GM18873 (cell line): ENCODE measurements around the gene TFF1.

Source experiments
- ATAC-seq: cut with Tn5 transposase; IDR thresholded peaks from one replicate; pipeline ENCODE4 v1.9.1; 2021; ENCODE audit warnings: mild to moderate bottlenecking, moderate library complexity, moderate number of reproducible peaks; ENCODE audit not compliant: unreplicated experiment, low FRiP score

Gene TFF1

DNA sequence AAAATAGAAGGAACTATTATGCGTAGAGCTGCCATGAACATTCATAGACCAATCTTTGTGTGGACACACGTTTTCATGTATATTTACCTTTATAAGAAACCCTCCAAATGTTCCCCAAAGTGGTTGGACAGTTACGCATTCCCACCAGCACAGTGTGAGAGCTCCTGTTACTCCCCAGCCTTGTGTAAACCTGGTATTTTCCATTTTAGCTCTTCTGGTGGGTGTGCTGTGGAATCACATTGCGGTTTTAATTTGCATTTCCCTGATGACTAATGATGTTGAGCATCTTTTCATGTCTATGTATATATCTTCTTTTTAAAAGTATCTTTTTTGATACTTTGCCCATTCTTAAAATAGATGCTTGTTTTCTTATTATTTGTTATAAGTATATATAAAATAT, 34.2 kb upstream of the TFF1 start:
- no peak for ATAC-seq

DNA sequence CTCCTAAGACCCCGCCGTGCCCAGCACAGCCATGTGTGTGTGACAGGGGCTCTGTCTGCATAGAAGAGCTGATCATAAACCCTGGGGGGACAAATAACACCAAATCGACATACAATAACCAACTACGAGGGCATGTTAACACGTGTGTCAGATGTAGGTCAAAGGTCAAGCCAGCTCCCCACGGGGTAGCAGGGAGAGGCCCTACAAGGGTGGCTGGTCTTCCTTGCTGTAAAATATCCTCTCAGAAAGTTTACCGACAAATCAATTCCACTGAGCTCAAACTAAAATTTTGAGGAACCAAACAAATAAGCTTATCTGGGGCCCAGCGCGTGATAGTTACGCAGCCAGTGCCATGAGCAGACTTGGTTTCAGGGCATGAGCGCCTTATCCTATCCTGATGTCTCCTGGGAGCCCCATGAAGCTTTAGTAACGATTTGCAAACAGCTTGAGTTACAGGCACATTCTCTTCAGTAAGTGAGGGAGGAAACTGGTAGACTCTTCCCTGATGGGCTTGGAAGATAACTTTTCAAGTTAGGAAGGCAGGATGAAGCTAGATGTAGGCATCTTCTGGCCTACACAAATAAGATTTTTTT, 32.2 kb upstream of the TFF1 start:
- no peak for ATAC-seq

DNA sequence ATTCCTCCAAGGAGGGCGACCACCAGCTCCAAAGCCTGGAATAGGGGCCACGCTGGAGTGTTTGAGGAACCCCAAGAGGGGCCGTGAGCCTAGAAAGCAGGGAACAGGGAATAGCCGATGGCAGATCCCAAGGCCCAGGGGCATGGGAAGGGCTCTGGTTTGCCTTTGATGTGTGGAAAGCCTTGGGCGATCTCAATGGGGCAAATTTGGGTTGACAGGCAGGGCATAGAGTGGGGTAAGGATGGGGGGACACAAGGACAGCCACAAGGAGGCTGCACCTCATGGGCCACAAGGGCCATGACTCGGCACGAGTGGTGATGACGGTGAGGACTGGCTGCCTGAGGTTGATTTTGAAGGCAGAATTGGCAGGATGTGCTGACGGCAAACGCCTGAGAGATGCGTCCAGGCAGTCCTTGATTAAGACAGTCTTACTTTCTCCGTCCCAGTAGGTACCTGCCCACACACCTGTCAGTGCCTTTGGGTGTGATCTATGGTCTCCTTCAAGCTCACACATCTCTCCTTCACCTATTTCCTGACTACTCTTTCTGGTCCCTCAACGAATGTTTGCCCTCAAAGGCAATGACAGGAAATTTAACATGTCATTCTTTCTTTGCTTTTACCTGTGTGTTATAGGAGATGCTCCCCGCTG, 31.5 kb upstream of the TFF1 start:
- ATAC-seq = no peak

DNA sequence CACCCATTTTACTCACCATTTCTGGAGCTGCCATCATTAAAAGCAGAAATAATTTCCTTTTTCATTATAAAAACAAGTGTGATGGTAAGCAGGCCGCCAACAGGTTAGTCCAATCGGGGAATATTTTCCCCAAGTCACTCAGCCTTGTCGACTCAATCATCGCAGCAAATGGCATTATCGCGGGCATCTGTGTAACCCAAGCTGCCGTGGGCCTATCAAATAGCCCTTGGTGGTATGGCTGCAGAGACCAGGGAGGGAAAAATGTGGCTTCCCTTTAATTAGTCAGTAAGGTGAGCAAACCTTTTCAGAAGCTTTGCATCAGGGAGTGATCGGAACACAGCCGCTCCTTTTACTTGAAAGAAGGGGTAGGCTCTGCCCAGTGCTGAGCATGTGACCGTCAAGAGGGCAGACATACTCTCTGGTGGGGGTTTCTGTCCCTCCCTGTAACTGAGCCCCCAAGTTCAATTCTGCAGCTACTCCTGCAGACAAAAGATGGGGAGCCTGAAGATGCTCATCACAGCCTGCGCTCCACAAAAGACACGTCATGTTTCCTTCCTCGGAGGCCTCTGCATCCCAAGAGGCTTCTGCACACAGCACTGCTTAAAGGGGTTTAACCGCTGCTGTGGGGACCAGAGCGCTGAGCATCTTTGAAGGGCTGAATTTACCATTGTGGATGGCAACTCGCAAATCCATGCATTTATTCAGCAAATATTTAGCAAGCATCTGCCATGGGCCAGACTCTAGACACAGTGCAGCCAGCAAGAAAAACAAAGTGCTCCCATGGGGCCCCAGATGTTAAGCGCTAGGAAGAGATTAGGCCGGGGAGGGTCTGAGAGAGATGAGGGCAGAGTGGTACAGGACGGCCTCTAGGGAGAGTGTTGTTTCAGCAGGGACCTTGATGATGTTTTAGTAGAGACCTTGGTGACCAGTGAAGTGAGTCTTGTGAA, 30.7 kb upstream of the TFF1 start:
- ATAC-seq = no peak

DNA sequence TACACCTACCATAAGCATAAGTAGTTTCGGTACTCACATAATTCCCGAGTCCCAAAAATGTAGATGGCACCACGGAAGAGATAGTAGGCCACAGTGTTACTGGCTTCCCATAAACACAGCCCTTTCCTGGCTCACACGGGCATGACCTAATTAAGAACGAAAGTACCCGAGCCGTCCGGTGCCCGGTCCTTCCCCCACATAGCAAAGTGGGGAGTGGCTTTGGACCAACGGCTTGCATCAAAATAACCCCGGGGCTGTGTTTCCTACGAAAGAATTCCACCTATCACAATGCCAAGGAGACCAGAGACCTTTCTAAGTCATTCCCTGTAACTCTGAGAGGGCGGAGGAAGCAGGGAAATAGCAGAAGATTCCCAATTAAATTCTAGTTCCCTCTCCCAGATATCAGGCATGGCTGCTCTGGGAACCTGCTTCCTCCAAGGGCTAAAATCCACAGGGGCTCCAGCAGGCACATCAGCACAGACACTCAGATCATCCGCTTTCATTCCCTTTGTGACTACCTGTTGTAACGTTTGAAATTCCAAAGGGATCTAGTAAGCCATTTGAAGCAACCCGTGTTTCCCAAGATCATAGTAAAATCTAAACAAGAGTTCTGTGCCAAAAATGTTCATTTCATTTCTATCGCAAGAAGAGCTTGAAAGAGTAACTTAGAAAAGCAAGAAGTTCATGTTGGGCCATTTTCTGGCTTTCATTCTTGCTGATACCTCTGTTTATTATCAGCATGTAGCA, 29.7 kb upstream of the TFF1 start, which contains the start of gene TMPRSS3:
TMPRSS3 (minus strand) TSS at position 148 of the 747 bp plus-strand sequence. CDS start 635 bp downstream, outside the sequence.
- no peak for ATAC-seq

DNA sequence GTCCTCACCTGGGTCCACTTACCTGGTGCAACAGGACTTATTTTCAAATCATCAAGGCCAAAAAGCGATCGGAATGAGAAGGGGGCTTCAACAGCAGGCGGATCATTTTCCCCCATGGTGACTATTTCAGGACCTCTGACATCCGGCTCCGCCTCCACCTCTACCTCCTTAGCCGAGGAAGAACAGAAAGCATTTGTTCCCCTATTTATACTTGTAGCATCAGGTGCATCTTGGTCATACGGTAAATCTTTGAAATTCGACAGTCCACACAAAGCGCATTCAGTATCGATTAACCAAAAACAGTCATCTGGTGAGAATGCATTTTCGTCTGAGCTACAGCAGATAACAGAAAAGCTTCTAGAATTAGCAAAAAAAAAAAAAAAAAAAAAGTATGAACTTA, 29.0 kb upstream of the TFF1 start:
- no peak for ATAC-seq

DNA sequence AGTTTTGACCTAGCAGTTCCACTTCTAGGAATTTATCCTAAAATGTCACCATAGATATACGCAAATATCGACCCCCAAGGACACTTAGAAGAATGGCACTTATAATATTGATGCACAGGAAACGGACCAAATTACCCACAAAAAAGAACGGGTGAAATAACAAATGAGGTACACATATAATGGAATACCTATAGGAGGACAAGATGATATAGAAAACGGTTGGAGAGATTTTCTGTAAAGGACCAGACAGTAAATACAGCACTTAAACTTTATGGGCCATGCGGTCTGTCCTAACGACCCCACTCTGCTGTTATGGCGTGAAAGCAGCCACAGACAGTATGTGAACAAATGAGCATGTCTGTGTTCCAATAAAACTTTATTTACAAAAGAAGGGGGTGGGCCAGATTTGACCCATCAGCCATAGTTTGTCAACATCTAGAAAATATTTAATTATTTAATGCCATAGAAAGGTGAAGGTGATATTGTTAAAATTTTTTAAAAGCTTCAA, 27.2 kb upstream of the TFF1 start:
- ATAC-seq = no peak

DNA sequence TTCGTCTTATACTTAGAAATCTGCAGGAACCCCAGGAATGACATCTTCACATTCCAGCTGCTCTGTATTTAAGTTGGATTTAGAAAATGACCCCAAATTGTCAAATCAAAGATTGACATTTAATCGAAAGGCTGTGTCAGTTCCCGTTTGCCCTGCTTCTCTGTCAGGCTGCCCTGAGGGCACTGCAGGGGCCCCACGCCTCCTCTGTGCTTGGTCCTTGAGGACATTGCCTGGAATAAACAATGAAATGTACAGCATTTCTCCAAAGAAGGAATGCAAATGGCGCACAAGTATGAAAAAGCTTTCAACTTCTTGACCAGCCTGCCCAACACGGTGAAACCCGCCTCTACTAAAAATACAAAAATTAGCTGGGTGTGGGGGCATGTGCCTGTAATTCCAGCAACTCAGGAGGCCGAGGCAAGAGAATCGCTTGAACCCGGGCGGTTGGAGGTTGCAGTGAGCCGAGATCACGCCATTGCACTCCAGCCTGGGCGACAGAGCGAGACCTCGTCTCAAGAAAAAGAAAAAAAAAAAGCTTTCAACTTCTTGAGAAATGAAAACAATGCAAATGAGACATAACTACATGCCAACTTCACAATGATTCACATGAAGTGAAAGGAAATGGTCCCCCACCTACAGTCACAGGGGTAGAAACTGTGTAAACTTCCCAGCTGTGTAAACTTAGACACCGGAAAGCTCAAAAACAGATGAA, 26.6 kb upstream of the TFF1 start:
- ATAC-seq = peak; percentile 71

DNA sequence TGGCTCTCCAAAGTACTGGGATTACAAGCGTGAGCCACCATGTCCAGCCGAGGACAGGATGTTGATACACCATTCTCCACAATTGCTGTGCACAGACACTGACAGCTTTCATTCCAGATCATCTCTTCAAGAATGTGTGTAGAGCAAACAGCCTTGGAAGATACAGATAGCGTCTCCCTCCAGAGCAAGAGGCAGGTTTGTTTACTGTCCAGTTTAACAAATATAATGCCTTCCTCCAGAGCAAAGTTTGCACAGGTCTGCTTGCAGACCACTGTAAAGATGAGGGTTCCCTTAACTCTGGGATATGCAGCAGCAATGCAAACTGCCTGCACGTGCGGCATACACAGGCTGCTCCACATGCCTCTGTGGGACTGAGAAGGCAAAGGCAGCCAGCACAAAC, 25.0 kb upstream of the TFF1 start:
- no peak for ATAC-seq

DNA sequence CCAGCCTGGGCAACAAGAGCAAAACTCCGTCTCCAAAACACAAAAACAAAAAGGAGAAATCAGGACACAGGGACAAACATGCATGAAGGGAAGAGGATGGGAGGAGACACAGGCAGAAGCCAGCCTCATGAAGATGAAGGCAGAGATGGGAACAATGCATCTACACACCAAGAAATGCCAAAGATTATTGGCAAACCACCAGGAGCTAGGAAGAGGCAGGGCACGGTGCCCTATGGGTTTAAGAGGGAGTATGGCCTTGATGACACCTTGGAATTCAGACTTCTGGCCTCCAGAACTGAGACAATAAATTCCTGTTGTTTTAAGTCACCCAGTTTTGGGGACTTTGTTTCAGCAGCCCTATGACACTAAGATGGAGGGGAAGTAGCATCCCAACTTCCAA, 24.4 kb upstream of the TFF1 start:
- ATAC-seq = no peak

DNA sequence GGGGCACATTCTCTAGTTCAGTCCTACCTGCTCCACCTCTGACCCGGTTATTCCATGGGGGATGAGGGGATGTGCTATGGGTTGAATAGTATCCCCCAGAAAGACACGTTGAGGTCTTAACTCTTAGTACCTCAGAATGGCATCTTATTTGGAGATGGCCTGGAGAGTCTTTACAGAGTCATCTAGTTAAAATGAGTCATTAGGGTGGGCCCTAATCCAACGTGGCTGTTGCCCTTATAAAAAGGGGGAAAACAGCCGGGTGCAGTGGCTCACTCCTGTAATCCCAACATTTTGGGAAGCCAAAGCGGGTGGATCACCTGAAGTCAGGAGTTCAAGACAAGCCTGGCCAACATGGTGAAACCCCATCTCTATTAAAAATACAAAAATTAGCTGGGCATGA, 23.9 kb upstream of the TFF1 start:
- ATAC-seq = no peak

DNA sequence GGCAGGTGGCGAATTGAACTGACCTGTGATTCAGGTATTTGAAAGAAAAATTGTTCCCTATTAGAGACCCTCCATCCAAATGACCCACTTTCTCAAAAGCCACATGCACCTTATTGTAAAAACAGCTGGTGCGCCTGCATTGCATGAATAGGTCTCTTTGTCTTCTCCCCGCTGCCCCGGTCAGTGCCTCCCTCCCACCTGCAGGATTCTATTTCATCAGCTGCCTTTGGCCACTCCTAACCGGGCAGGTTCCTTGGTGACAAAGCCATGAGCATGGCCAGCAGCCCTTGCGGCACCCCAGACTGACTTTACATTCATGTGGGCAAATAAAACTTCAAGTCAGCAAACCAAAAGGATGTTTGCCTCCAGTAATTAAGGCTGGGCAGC, 23.1 kb upstream of the TFF1 start:
- ATAC-seq = no peak

DNA sequence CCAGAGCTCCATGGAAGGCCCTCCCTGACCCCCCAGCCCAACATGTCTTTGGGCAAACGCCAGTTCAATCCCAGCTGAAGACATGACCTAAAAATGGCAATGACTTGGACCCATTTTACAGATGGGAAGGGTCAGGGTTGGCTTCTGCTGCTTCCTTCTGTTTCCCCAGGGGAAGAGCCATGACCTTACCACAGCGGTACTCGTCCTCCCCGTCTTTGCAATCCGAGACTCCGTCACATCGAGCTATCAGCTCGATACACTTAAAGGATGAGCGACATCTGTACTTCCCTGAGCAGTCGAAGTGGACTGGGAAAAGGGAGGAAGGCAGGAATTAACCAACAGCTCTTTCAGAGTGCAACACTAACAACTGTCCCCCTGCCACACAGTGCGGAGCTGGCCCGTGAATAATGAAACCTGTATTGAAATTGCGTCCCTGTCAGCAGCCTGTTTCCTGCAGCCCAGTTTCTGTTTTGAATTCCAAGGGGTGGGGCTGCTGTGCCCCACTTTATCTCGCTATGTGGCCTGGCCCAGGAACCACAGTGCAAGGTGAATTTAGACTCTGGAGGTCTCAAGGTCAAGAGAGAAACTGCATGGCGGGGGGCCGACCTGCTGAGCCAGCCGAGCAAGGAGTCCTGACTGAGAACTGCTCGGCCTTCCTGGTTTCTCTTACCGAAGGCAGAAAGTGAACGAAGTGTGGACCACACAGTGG, 22.6 kb upstream of the TFF1 start:
- ATAC-seq = no peak

DNA sequence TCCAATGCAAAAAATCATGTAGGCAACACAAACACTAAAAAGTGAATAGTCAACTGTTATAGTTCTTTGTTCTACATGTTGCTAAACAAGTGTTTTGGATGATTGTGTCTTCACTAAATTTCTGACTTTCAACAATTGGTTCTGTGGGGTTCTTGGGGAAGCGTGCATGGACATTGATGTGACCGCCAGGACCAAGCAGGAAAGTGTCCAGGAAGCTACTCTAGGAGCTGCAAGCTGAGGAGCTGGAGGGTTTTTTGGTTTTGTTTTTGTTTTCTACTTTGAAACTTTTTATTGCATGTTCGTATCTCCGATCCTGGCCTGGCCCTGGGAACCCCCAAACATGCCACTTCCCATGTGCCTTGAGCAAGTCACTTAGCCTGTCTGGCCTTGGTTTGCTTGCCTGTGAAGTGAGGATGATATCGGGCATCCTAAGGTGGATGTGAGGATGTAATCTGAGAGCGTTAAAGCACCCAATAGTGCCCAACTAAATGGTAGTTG, 21.6 kb upstream of the TFF1 start:
- no peak for ATAC-seq

DNA sequence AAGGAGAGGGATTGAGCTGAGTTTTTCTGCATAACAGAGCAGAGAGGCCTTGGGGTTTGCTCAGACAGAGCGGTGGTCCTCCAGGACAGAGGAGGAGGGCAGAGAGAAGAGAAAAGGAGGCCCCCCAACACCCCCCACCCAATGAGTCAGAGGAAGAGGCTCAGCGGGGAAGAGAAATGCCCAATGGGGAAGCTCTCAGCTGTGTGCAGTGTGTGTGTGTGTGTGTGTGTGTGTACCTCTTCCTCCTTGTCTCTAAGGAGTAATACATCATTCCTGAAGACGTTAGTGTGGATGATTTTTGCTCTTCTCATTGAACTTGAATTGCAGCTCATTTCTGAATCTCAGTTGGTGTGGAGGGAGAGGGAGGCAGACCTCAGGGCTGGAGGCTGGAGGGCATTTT, 20.8 kb upstream of the TFF1 start:
- ATAC-seq = no peak

DNA sequence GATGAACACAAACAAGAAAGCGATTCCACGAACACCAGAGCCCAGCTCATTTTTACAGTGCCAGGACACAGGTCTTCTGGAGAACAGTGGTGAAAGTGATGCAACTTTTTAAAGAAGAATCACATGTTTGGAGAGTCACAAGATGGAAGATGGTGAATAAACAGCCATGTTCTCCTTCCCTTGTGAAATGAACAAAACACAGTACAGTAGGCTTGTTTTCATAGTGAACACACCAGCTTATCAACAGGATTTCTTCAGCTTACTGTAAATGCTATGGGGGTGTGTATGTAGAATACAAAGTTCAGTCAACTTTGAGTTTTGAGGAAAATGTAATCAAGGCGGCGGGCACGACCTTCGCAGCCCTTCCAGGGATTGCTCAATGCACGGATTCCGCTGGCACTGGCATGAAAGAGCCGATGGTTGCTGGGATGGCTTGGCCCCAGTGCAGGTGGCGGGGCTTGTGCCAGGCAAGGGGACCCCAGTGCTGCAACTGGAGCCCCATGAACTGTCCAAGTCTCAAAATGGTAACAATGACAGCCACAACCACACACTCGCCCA, 19.8 kb upstream of the TFF1 start:
- no peak for ATAC-seq

DNA sequence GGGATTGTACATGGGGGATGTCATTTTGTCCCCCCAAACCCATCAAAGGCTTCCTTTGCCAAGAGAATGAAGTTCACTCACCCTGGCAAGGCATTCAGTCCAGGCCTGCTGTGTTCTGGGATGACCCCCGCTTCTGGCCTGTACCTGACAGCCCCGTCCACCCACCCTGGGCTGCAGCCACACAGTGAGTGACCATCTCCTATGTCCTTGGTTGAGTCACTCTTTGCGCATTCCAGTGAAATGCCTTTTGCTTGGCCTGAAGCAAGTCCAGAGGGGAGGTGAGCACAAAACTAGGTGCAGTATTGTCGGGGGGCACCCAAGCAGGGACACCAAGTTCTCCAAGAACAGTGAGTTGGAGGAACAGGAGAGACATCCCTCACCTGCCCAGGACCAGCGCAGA, 19.3 kb upstream of the TFF1 start:
- ATAC-seq = no peak

DNA sequence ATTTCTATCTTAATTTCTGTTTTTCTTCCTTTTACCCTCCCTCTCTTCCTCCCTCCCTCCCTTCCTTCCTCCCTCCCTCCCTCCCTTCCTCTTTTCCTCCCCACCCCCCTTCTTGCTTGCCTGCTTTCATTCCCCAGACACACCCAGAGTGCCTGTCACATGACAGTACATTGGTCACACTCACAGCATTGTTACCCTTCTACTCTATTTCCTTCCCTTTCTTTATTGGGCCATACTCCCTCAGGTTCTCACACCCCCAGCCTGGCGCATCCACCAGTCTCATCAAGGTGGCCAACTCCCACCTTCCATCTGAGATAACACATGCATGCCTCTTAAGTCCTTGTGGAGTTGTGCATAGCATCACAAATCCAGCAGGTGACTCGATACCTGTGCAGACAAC, 18.7 kb upstream of the TFF1 start:
- no peak for ATAC-seq
